SK-N-SH (cell line): Measurements from ENCODE around the gene RELCH. TPM values are rescaled to one million over a fixed set of nuclear protein-coding genes. Genes with fewer than 3 reads are reported as not detected.

Experiments used
- CTCF ChIA-PET: fragments of 300-600, 350-600 bp; formaldehyde crosslinking; extraction: SDS; loops from one replicate; lab custom pipeline; 2021; lab: Yijun Ruan, JAX
- POLR2A ChIA-PET: fragments of 350-600 bp; sonication (Branson Sonifier 250); formaldehyde crosslinking; extraction: SDS; loops from one replicate; lab custom pipeline; 2020; ENCODE audit warnings: antibody characterized with exemption, inconsistent platforms; lab: Yijun Ruan, JAX
- DNase-seq: peaks from one replicate; pipeline ENCODE4 v3.0.0; 2012
- H2AFZ ChIP-seq: fragments of 200-600 bp; sonication (generic); 2 replicates; pipeline ENCODE4 v1.8.1; 2016; ENCODE audit warnings: antibody characterized with exemption, mild to moderate bottlenecking, low read depth
- H3F3A ChIP-seq: fragments of 200-600 bp; sonication (generic); replicated peaks from 2 replicates; pipeline ENCODE3; 2016; ENCODE audit warnings: antibody characterized with exemption, mild to moderate bottlenecking; ENCODE audit not compliant: insufficient read depth
- H3K27ac ChIP-seq, 2 experiments: fragments of 200-500 bp in 1 of 2; fragments of 200-600 bp in 1 of 2; sonication (Bioruptor generic) in 1 of 2; sonication (generic), shearing (Covaris generic) in 1 of 2; 2 replicates each; pipeline versions ENCODE4 v1.5.1 to v1.6.1; 2014 to 2016; ENCODE audit warnings: low read depth in 2 of 2, inconsistent platforms in 1 of 2, low read length in 1 of 2, mild to moderate bottlenecking in 1 of 2, mixed read lengths in 1 of 2
- H3K27me3 ChIP-seq: fragments of 200-600 bp; sonication (generic), shearing (Covaris generic); 2 replicates; pipeline ENCODE4 v1.6.1; 2016; ENCODE audit warnings: mixed run types; ENCODE audit not compliant: insufficient read depth
- H3K36me3 ChIP-seq, 2 experiments: fragments of 200-500 bp in 1 of 2; fragments of 200-600 bp in 1 of 2; sonication (Bioruptor generic) in 1 of 2; sonication (generic) in 1 of 2; replicated peaks in 1 of 2; 2 replicates each; pipeline versions ENCODE3 to v1.5.1; 2014 to 2016; ENCODE audit warnings: low read length in 1 of 2, mild to moderate bottlenecking in 1 of 2; ENCODE audit not compliant: insufficient read depth in 2 of 2, control insufficient read depth in 1 of 2
- H3K4me1 ChIP-seq, 2 experiments: fragments of 200-500 bp in 1 of 2; fragments of 200-600 bp in 1 of 2; sonication (Bioruptor generic) in 1 of 2; sonication (generic), shearing (Covaris generic) in 1 of 2; 2 replicates each; pipeline versions ENCODE4 v1.5.1 to v1.6.1; 2014 to 2016; ENCODE audit warnings: low read depth in 1 of 2, low read length in 1 of 2, mixed run types in 1 of 2; ENCODE audit not compliant: insufficient read depth in 2 of 2, control insufficient read depth in 1 of 2
- H3K4me2 ChIP-seq: fragments of 200-600 bp; sonication (generic), shearing (Covaris generic); 2 replicates; pipeline ENCODE4 v1.6.1; 2017; ENCODE audit warnings: mixed run types
- H3K4me3 ChIP-seq, 2 experiments: fragments of 200-500 bp in 1 of 2; fragments of 200-600 bp in 1 of 2; sonication (Bioruptor generic) in 1 of 2; sonication (generic), shearing (Covaris generic) in 1 of 2; 2 replicates each; pipeline versions ENCODE4 v1.5.1 to v1.8.1; 2014 to 2016; ENCODE audit warnings: low read depth in 2 of 2, inconsistent platforms in 1 of 2, low read length in 1 of 2, mild to moderate bottlenecking in 1 of 2, mixed read lengths in 1 of 2, moderate library complexity in 1 of 2
- H3K79me2 ChIP-seq: fragments of 200-600 bp; sonication (generic); 2 replicates; pipeline ENCODE4 v1.8.1; 2017; ENCODE audit warnings: mild to moderate bottlenecking; ENCODE audit not compliant: insufficient read depth
- H3K9ac ChIP-seq: fragments of 200-600 bp; sonication (generic); 2 replicates; pipeline ENCODE4 v1.6.1; 2017; ENCODE audit warnings: mixed run types
- H3K9me2 ChIP-seq: fragments of 200-600 bp; sonication (generic); 2 replicates; pipeline ENCODE4 v1.6.1; 2017; ENCODE audit warnings: mixed run types
- H3K9me3 ChIP-seq: fragments of 200-600 bp; sonication (generic); 2 replicates; pipeline ENCODE4 v1.6.1; 2017; ENCODE audit warnings: mixed run types, mild to moderate bottlenecking, moderate library complexity
- H4K20me1 ChIP-seq: fragments of 200-600 bp; sonication (generic); 2 replicates; pipeline ENCODE4 v1.6.1; 2017; ENCODE audit warnings: mild to moderate bottlenecking, mixed run types; ENCODE audit not compliant: insufficient read depth
- CHD2 ChIP-seq: fragments of 150-350 bp; IDR thresholded peaks from 2 replicates; pipeline ENCODE4 v1.6.1; 2018; ENCODE audit warnings: low read length; ENCODE audit not compliant: partially characterized antibody
- EP300 ChIP-seq, 2 experiments: IDR thresholded peaks; 2 replicates each; pipeline versions ENCODE4 v1.4.0 to v1.6.1; 2012; ENCODE audit warnings: borderline replicate concordance in 1 of 2, low read depth in 1 of 2, low read length in 1 of 2
- EZH2phosphoT487 ChIP-seq: fragments of 200-600 bp; sonication (generic); IDR thresholded peaks from 2 replicates; pipeline ENCODE4 v1.6.1; 2017; ENCODE audit warnings: low read depth, mixed run types, mild to moderate bottlenecking, antibody characterized with exemption, moderate library complexity, borderline replicate concordance
- FOSL2 ChIP-seq: IDR thresholded peaks from 2 replicates; pipeline ENCODE4 v1.4.0; 2012; ENCODE audit warnings: low read depth, mild to moderate bottlenecking, moderate library complexity, borderline replicate concordance
- FOXM1 ChIP-seq: IDR thresholded peaks from 2 replicates; pipeline ENCODE4 v1.4.0; 2012; ENCODE audit warnings: low read depth, mild to moderate bottlenecking
- POLR2AphosphoS5 ChIP-seq: IDR thresholded peaks from 2 replicates; pipeline ENCODE4 v1.6.1; 2012; ENCODE audit warnings: low read depth, low read length
- RAD21 ChIP-seq: IDR thresholded peaks from 2 replicates; pipeline ENCODE4 v1.6.1; 2012; ENCODE audit warnings: mild to moderate bottlenecking, low read length
- RCOR1 ChIP-seq: fragments of 150-350 bp; IDR thresholded peaks from 2 replicates; pipeline ENCODE4 v1.6.1; 2017; ENCODE audit warnings: antibody characterized with exemption, low read length
- RFX5 ChIP-seq: IDR thresholded peaks from 2 replicates; pipeline ENCODE4 v1.6.1; 2012; ENCODE audit warnings: mild to moderate bottlenecking, improper control_type of control experiment, low read length
- RXRA ChIP-seq: IDR thresholded peaks from 2 replicates; pipeline ENCODE4 v1.4.0; 2012; ENCODE audit warnings: low read depth, mild to moderate bottlenecking, borderline replicate concordance
- SMC3 ChIP-seq: IDR thresholded peaks from 2 replicates; pipeline ENCODE4 v1.6.1; 2012; ENCODE audit warnings: low read depth, low read length, improper control_type of control experiment
- TAF1 ChIP-seq: IDR thresholded peaks from 2 replicates; pipeline ENCODE4 v1.6.1; 2012; ENCODE audit warnings: low read depth, mild to moderate bottlenecking, low read length, moderate library complexity, borderline replicate concordance
- TCF12 ChIP-seq: IDR thresholded peaks from 2 replicates; pipeline ENCODE4 v1.4.0; 2012
- TEAD4 ChIP-seq: IDR thresholded peaks from 2 replicates; pipeline ENCODE4 v1.4.0; 2012; ENCODE audit warnings: mild to moderate bottlenecking, borderline replicate concordance; ENCODE audit not compliant: insufficient read depth
- whole genome bisulfite sequencing: methylation state at CpG from one replicate; pipeline ENCODE4 v1.1.6; 2017; ENCODE audit warnings: low lambda C conversion rate; 5-methylcytosine and 5-hydroxymethylcytosine counted together
- polyA plus RNA-seq, 3 experiments: library from polyadenylated mRNA; depleted of rRNA; stranded (reverse); fragments of >200 nt; gene quantifications; 2 replicates each; pipeline ENCODE4 v1.2.3, GENCODE V29; 2012
- TF ChIP-seq, protein P1 (sequence below): fragments of 150-350 bp; IDR thresholded peaks from 2 replicates; pipeline ENCODE4 v1.6.1; 2017; ENCODE audit warnings: antibody characterized with exemption, low read length, low read depth, borderline replicate concordance
- TF ChIP-seq, protein P2 (sequence below): IDR thresholded peaks from 2 replicates; pipeline ENCODE4; 2012
- TF ChIP-seq, protein P3 (sequence below): fragments of 150-350 bp; IDR thresholded peaks from 2 replicates; pipeline ENCODE4 v1.6.1; 2016; ENCODE audit warnings: mild to moderate bottlenecking, low read depth, low read length

The RELCH gene
- polyA plus RNA-seq, 1 of the 3 experiments (the other 2 are of a cell fraction), result 7.4 TPM

DNA sequence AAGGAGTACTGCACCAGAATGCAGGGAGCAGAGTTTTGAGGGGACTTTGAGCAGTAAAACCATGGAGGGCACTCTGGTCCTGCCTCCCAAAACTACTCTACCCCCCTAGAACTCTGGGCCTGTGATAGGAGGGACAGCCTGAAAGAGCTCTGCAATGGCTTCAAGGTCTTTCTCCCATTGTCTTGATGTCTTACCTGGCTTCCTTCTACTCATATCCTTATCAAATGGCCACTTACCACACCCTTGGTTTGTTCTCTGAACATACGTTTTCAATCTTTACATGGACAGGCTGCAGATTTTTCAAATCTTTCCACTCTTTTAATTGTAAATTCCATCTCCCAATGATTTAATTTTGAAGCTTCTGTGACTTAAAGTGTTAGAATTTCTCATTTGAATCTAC is 27.7 kb downstream of the RELCH start:
- Histone ChIP-seq H3K9ac (no peak overlapping the region), H3K4me1 (no peaks in the 10 kb centered on the region; a peak in 1 of 4 replicates), H3K9me3 (no peaks in the 10 kb centered on the region), H3K4me3 (no peak overlapping the region), H3K27ac (no peak overlapping the region), H3F3A (no peaks in the 10 kb centered on the region), H4K20me1 (no peaks in the 10 kb centered on the region), H2AFZ (no peak overlapping the region), H3K79me2 (peaks cover 24% of the 10 kb centered on the region), H3K27me3 (no peaks in the 10 kb centered on the region), H3K9me2 (no peaks in the 10 kb centered on the region), H3K36me3 (peaks cover 18 to 22% of the 10 kb centered on the region in 2 experiments), H3K4me2 (no peak overlapping the region)
- TF ChIP-seq CHD2 (no peak), EZH2phosphoT487 (no peak), TEAD4 (no peak), TAF1 (no peak), EP300 (IDR thresholded peaks at IDR 0.05; ENCODE audit: borderline replicate concordance in 1 of 2, low read depth in 1 of 2, low read length in 1 of 2) (no peak), FOXM1 (no peak), RCOR1 (no peak), TCF12 (no peak), RFX5 (no peak), RXRA (no peak), POLR2AphosphoS5 (no peak), FOSL2 (no peak), RAD21 (no peak), SMC3 (no peak)
- TF ChIP-seq, protein P1, sequence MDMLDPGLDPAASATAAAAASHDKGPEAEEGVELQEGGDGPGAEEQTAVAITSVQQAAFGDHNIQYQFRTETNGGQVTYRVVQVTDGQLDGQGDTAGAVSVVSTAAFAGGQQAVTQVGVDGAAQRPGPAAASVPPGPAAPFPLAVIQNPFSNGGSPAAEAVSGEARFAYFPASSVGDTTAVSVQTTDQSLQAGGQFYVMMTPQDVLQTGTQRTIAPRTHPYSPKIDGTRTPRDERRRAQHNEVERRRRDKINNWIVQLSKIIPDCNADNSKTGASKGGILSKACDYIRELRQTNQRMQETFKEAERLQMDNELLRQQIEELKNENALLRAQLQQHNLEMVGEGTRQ, result no peak
- TF ChIP-seq, protein P2, sequence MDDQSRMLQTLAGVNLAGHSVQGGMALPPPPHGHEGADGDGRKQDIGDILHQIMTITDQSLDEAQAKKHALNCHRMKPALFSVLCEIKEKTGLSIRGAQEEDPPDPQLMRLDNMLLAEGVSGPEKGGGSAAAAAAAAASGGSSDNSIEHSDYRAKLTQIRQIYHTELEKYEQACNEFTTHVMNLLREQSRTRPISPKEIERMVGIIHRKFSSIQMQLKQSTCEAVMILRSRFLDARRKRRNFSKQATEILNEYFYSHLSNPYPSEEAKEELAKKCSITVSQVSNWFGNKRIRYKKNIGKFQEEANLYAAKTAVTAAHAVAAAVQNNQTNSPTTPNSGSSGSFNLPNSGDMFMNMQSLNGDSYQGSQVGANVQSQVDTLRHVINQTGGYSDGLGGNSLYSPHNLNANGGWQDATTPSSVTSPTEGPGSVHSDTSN, result no peak
- TF ChIP-seq, protein P3, sequence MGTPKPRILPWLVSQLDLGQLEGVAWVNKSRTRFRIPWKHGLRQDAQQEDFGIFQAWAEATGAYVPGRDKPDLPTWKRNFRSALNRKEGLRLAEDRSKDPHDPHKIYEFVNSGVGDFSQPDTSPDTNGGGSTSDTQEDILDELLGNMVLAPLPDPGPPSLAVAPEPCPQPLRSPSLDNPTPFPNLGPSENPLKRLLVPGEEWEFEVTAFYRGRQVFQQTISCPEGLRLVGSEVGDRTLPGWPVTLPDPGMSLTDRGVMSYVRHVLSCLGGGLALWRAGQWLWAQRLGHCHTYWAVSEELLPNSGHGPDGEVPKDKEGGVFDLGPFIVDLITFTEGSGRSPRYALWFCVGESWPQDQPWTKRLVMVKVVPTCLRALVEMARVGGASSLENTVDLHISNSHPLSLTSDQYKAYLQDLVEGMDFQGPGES, result no peak
- DNase-seq, result no peak
- 96% methylated on average over 1 of the region's 1 CpG for WGBS
- POLR2A ChIA-PET, result no interaction called here
- CTCF ChIA-PET, result interaction anchor here (0.9 kb wide), 1 partner anchor 35 kb away, joined by 4 read pairs; no protein-coding TSS in a partner anchor
